SK-N-MC (cell line): ENCODE results near the gene PRKN.

Source experiments
- FOXP2 ChIP-seq: optimal IDR thresholded peaks from 2 replicates; pipeline ENCODE3; 2011; ENCODE audit warnings: mild to moderate bottlenecking, moderate library complexity; ENCODE audit not compliant: insufficient read depth; ENCODE audit errors: extremely low read length, control extremely low read depth
- POLR2AphosphoS5 ChIP-seq: IDR thresholded peaks from 2 replicates; pipeline ENCODE4 v1.6.1; 2012; ENCODE audit warnings: mild to moderate bottlenecking, low read depth, low read length, borderline replicate concordance

DNA sequence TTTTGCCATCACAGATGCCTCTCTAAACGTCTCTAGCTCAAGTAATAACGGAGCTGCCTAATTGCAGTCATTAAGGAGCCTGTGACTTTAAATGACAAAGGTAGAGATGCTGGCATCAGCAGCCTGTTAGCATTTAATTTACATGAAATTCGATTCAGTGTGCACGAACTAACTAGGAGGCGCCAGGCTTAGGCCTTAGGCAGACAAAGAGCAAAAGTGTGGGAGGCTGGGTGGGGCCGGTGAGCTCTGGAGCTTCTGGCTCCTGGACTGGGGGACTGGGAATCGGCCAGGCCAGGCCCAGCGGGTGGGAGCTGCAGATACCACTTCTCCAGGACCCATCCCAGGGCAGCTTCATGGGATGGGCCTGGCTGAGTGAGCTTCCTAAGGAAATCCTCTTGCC, 1283.7 kb downstream of the PRKN start:
- TF ChIP-seq POLR2AphosphoS5 (peak; percentile 56), FOXP2 (no peak)
